ENCODE data around the gene TNFRSF25. TPM values are rescaled to one million over a fixed set of nuclear protein-coding genes. Genes with fewer than 3 reads are reported as not detected.
A peak's percentile ranks its signal among the peaks of the same experiment; 100 is the strongest.
"Not testable (repeated sequence)": the region's sequence is repeated elsewhere in the genome, so short reads cannot be mapped to it uniquely, and the experiment has no call there.

TNFRSF25 gene
- total RNA-seq, 1 donor = 2.0 TPM

DNA sequence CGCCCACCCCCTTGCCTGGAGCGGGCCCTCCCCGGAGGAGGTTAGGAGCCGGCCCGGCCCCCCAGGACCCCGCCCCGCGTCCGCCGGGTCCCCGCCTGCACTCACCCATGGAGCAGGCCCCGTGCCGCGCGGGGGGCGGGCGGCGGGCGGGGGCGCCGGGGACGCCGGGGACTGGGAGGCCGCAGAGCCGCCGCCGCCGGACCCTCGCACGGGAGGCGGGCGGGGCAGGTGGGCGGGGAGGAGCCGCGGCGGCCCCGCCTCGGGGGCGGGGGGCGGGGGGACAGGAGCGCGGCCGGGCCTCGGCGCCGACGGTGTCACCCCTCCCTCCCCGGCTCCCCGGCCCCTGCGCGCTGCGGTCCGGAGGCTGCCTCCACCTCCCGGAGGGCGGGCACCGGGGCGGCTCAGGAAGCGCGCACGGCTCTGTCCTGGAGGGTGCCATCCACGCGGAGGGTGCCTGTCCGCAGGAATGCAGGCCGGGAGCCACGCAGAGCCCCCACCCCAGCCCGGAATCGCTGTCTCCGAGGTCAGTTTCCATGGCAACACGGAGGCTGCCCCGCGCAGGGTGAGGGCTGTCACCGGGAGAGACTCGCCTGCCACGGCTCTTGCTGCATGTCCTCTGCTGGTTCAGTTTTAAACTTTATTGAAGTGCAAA is 31.4 kb upstream of the TNFRSF25 start:
- peak; percentile 41 for DNase-seq (ENCODE audit: low read depth)

GRCh38 chr1:6496890-6497214 is 30.9 kb upstream of the TNFRSF25 start:
- TF ChIP-seq CTCF (IDR thresholded peaks at IDR 0.05; ENCODE audit: insufficient read depth, low read length) = no peak
- peak overlapping the region; percentile 82 for H3K4me3 ChIP-seq (ENCODE audit: low read depth, low read length)
- no peak for DNase-seq (ENCODE audit: low read depth)

More for the DNA sequence above, 31.4 kb upstream of the TNFRSF25 start:
- no peak for TF ChIP-seq CTCF (IDR thresholded peaks at IDR 0.05; ENCODE audit: insufficient read depth, low read length)
- peak overlapping the region; percentile 82 for H3K4me3 ChIP-seq (ENCODE audit: low read depth, low read length)

GRCh38 chr1:6496365-6496721 is 30.4 kb upstream of the TNFRSF25 start:
- DNase-seq (ENCODE audit: low read depth) = no peak
- H3K4me3 ChIP-seq (ENCODE audit: low read depth, low read length) = peak overlapping the region; percentile 82
- TF ChIP-seq CTCF (IDR thresholded peaks at IDR 0.05; ENCODE audit: insufficient read depth, low read length) = no peak

- peak overlapping the region; percentile 82 for H3K4me3 ChIP-seq (ENCODE audit: low read depth, low read length)
- no peak for TF ChIP-seq CTCF (IDR thresholded peaks at IDR 0.05; ENCODE audit: insufficient read depth, low read length)
- no peak for DNase-seq (ENCODE audit: low read depth)
Measured at GRCh38 chr1:6495540-6496364, 29.8 kb upstream of the TNFRSF25 start.

- H3K4me3 ChIP-seq (ENCODE audit: low read depth, low read length) = no peak overlapping the region
- no peak for TF ChIP-seq CTCF (IDR thresholded peaks at IDR 0.05; ENCODE audit: insufficient read depth, low read length)
- no peak for DNase-seq (ENCODE audit: low read depth)
Measured at GRCh38 chr1:6495041-6495441, 29.1 kb upstream of the TNFRSF25 start.

DNA sequence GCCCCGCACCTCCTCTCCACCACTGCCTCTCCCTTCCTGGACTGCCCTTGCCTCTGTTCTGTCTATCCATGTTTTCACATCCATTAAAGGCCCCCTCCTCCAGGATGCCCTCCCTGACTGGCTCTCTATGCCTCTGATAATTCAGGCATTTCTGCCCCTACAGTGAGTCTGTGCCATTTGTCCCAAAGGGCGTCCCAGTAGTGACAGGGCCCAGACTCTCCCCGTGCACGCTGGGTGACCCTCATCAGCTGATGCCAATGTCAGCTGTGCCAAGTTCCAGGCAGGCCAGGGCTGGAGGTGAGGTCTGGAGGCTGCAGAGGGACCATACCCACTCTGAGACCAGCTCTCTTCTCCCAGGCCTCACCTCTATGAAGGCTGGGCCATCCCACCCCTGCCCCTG is 28.7 kb upstream of the TNFRSF25 start:
- no peak for DNase-seq (ENCODE audit: low read depth)
- no peak overlapping the region for H3K4me3 ChIP-seq (ENCODE audit: low read depth, low read length)
- no peak for TF ChIP-seq CTCF (IDR thresholded peaks at IDR 0.05; ENCODE audit: insufficient read depth, low read length)

GRCh38 chr1:6493834-6494223 is 27.9 kb upstream of the TNFRSF25 start:
- not testable (repeated sequence) for DNase-seq (ENCODE audit: low read depth); H3K4me3 ChIP-seq (ENCODE audit: low read depth, low read length)
